Sigmoid colon (tissue), 7 donors: ENCODE measurements around the gene NCKAP5. TPM values are rescaled to one million over a fixed set of nuclear protein-coding genes. Genes with fewer than 3 reads are reported as not detected.

Experiments
- DNase-seq: peaks from one replicate; pipeline ENCODE4 v3.0.0-alpha.2; 2019
- H3K27ac ChIP-seq, 4 donors: fragments of 200-600 bp; sonication (generic); one replicate each; pipeline ENCODE4 v1.5.1; 2016 to 2019; ENCODE audit warnings: mild to moderate bottlenecking in 1 of 4
- H3K27me3 ChIP-seq, 3 donors: fragments of 200-600 bp; sonication (generic); one replicate each; pipeline ENCODE4 v1.5.1; 2019; ENCODE audit warnings: mild to moderate bottlenecking in 1 of 3
- H3K36me3 ChIP-seq, 4 donors: fragments of 200-600 bp; sonication (generic); one replicate each; pipeline ENCODE4 v1.5.1; 2016 to 2019
- H3K4me1 ChIP-seq, 4 donors: fragments of 200-600 bp; sonication (generic); one replicate each; pipeline ENCODE4 v1.5.1; 2017 to 2019
- H3K4me3 ChIP-seq, 4 donors: fragments of 200-600 bp; sonication (generic); one replicate each; pipeline ENCODE4 v1.5.1; 2017 to 2019; ENCODE audit warnings: mild to moderate bottlenecking in 2 of 4, moderate library complexity in 1 of 4
- H3K9me3 ChIP-seq, 4 donors: fragments of 200-600 bp in 3 of 4; sonication (generic) in 3 of 4; one replicate each; pipeline versions ENCODE4 v1.5.1 to v1.6.1; 2013 to 2019
- EP300 ChIP-seq, 4 donors: sonication (generic); formaldehyde crosslinking; IDR thresholded peaks; one replicate each; pipeline ENCODE4 v1.6.1; 2017; ENCODE audit warnings: antibody characterized with exemption in 4 of 4
- POLR2A ChIP-seq, 2 donors: fragments of 450-650 bp; IDR thresholded peaks; one replicate each; pipeline ENCODE4 v1.6.1; 2016; ENCODE audit warnings: antibody characterized with exemption in 2 of 2, mild to moderate bottlenecking in 2 of 2, moderate library complexity in 2 of 2
- POLR2AphosphoS5 ChIP-seq, 4 donors: sonication (generic); formaldehyde crosslinking; IDR thresholded peaks; one replicate each; pipeline ENCODE4 v1.6.1; 2017; ENCODE audit warnings: antibody characterized with exemption in 4 of 4
- WGBS, 2 donors: extraction: QIAGEN DNeasy Blood & Tissue Kit; methylation state at CpG; one replicate each; pipeline ENCODE4 v1.1.7; 2013; 5-methylcytosine and 5-hydroxymethylcytosine counted together
- intact Hi-C: fragments of 100-400 bp; cut with DNase I; formaldehyde crosslinking; loops from one replicate; pipeline ENCODE4 v1.15.1; 2023
- polyA plus RNA-seq, 3 donors: library from polyadenylated mRNA; stranded (reverse); fragments of 200-250 nt; gene quantifications; one replicate each; pipeline ENCODE4 v1.2.3, GENCODE V29; 2013
- total RNA-seq, 4 donors: library from RNA; depleted of rRNA; stranded (reverse); fragments of >200 nt; gene quantifications; one replicate each; pipeline ENCODE4 v1.1.0, GENCODE V29; 2016
- TF ChIP-seq, protein P1 (sequence below), 4 experiments: fragments of 450-650 bp in 3 of 4; fragments of 200-600 bp in 1 of 4; IDR thresholded peaks; one replicate each; pipeline ENCODE4 v1.5.1; 2016 to 2019; ENCODE audit warnings: antibody characterized with exemption in 4 of 4, mild to moderate bottlenecking in 3 of 4, moderate library complexity in 2 of 4
- donor health status: healthy with polysubstance abuse.
- donor health status: Bipolar disorder and iron deficiency.
- donor health status: healthy.

NCKAP5 gene
- total and polyA plus RNA-seq, 7 donors, result under 0.01 to 3.7 (median 0.60) TPM

DNA sequence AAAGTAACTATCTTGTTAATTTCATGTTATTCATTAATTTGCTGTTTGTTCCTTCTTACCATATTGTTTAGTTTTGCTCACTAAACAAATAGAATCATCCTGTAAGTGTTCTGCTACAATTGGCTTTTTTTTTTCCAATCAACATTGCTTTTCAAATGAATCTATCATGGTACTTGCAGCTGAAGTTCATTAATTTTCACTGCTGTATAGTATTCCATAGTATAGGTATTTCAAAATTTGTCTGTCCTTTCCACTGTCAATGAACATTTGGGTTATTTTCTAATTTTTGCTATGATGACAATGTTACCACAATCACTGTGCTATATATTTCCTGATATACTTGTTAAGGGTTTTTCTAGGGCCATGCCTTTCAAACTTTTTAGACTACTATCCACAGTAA, 809.3 kb downstream of the NCKAP5 start:
- H3K27me3 ChIP-seq, result no peaks in the 10 kb centered on the region
- H3K9me3 ChIP-seq, result no peaks in the 10 kb centered on the region
- no peak overlapping the region for H3K4me3 ChIP-seq
- H3K36me3 ChIP-seq, result no peaks in the 10 kb centered on the region
- no peak for DNase-seq
- no peaks in the 10 kb centered on the region for H3K4me1 ChIP-seq
- no peak for TF ChIP-seq POLR2AphosphoS5 (IDR thresholded peaks at IDR 0.05)
- TF ChIP-seq EP300 (IDR thresholded peaks at IDR 0.05), result no peak
- TF ChIP-seq, protein P1, sequence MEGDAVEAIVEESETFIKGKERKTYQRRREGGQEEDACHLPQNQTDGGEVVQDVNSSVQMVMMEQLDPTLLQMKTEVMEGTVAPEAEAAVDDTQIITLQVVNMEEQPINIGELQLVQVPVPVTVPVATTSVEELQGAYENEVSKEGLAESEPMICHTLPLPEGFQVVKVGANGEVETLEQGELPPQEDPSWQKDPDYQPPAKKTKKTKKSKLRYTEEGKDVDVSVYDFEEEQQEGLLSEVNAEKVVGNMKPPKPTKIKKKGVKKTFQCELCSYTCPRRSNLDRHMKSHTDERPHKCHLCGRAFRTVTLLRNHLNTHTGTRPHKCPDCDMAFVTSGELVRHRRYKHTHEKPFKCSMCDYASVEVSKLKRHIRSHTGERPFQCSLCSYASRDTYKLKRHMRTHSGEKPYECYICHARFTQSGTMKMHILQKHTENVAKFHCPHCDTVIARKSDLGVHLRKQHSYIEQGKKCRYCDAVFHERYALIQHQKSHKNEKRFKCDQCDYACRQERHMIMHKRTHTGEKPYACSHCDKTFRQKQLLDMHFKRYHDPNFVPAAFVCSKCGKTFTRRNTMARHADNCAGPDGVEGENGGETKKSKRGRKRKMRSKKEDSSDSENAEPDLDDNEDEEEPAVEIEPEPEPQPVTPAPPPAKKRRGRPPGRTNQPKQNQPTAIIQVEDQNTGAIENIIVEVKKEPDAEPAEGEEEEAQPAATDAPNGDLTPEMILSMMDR (IDR thresholded peaks at IDR 0.05), result no peak
- no peak for TF ChIP-seq POLR2A (IDR thresholded peaks at IDR 0.05)
- intact Hi-C loops, result no loop called here
- H3K27ac ChIP-seq, result no peak overlapping the region

DNA sequence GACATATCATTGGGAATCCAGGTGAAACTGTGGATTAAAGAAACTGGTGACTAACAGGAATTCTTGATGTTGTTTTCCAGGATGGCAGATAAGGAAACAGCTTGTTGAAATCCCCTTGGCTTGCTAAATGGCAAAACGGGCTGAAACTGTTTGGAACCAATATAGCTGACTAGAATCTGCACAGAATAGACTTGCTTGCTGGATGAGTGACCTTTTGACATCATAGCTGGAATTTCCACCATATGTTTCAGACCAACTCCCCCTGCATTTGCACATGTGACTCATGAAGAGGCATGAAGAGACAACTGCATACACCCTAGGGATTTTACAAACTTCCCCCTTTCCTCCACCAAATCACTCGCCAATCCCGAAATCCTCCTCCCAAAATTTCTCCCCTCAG, 810.6 kb downstream of the NCKAP5 start:
- TF ChIP-seq EP300 (IDR thresholded peaks at IDR 0.05) (no peak), POLR2AphosphoS5 (IDR thresholded peaks at IDR 0.05) (no peak), POLR2A (IDR thresholded peaks at IDR 0.05) (no peak)
- TF ChIP-seq, protein P1 (IDR thresholded peaks at IDR 0.05), result no peak
- no peaks in the 10 kb centered on the region for H3K27me3 ChIP-seq
- DNase-seq, result no peak
- no peaks in the 10 kb centered on the region for H3K36me3 ChIP-seq
- intact Hi-C loops, result no loop called here
- H3K27ac ChIP-seq, result no peak overlapping the region
- no peaks in the 10 kb centered on the region for H3K9me3 ChIP-seq
- no peaks in the 10 kb centered on the region for H3K4me1 ChIP-seq
- 73 to 77% methylated on average over 3 of the region's 3 CpGs for WGBS, 2 donors
- no peak overlapping the region for H3K4me3 ChIP-seq

DNA sequence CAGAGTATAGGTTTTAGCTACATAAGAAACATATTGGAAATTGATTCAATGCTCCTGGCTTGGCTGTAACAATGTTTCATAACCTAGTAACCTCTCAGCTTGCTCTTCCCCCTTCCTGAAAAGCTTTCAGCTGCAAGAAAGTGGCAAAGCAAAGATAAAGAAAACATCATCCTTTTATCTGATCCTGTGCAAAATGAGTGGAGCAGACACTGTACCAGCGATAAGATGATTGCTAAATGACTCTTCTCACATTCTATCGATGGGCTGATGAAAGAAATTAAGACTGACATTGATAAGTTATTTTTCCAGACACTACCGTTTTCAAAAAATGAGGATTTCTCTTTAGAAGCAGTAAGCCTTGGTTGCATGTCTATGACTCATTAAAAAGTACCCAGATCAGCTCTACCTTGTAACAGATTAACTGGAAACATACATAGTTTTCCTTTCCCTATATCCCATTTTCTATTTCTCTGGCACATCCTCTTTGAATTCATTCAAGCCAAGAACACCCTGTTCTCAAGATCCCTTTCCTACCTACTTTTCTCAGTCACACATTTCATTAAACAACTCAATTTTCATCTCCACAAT, 811.2 kb downstream of the NCKAP5 start:
- no peak for DNase-seq

DNA sequence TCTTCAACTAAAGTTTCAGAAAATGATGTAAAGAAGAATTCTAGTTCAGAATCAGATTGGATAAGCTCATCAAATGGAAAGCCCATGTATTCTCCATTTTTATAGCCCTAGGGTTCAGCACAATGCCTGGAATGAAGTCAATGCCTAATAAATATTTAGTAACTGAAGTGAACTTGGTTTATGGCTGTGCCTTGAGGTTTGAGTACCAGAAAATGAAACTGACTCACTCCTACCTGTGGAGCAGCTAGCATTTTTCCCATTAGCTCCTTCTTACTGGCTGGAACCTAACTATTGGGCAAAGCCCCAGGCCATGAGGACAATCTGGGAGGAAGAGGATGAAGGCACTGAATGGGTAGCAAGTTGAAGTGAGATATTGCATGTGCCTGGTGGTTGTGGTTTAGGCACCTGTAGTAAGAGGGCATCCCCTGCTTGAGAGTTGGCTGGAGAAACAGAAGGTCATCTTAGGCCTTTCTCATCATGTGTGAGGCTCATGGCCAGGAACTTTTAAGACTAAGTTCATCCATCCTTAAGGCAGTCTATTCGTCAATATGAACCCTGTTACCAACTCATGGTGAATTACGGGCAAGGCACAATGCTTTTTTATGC, 813.3 kb downstream of the NCKAP5 start:
- Histone ChIP-seq H3K4me1 (no peaks in the 10 kb centered on the region), H3K27ac (no peak overlapping the region), H3K27me3 (no peaks in the 10 kb centered on the region), H3K4me3 (no peak overlapping the region), H3K9me3 (no peaks in the 10 kb centered on the region), H3K36me3 (no peaks in the 10 kb centered on the region)
- intact Hi-C loops, result no loop called here
- DNase-seq, result no peak
- no peak for TF ChIP-seq EP300 (IDR thresholded peaks at IDR 0.05)
- TF ChIP-seq, protein P1 (IDR thresholded peaks at IDR 0.05), result no peak
- TF ChIP-seq POLR2A (IDR thresholded peaks at IDR 0.05), result no peak
- TF ChIP-seq POLR2AphosphoS5 (IDR thresholded peaks at IDR 0.05), result no peak
- WGBS, 2 donors, result 93 to 94% methylated on average over 2 of the region's 2 CpGs

More for the DNA sequence above, 811.2 kb downstream of the NCKAP5 start:
- intact Hi-C loops, result no loop called here
- Histone ChIP-seq H3K9me3 (no peaks in the 10 kb centered on the region), H3K27me3 (no peaks in the 10 kb centered on the region), H3K4me3 (no peak overlapping the region), H3K4me1 (no peaks in the 10 kb centered on the region), H3K36me3 (no peaks in the 10 kb centered on the region), H3K27ac (no peak overlapping the region)
- 81 to 84% methylated on average over 3 of the region's 3 CpGs for WGBS, 2 donors
- TF ChIP-seq, protein P1 (IDR thresholded peaks at IDR 0.05), result no peak
- TF ChIP-seq EP300 (IDR thresholded peaks at IDR 0.05) (no peak), POLR2A (IDR thresholded peaks at IDR 0.05) (no peak), POLR2AphosphoS5 (IDR thresholded peaks at IDR 0.05) (no peak)

DNA sequence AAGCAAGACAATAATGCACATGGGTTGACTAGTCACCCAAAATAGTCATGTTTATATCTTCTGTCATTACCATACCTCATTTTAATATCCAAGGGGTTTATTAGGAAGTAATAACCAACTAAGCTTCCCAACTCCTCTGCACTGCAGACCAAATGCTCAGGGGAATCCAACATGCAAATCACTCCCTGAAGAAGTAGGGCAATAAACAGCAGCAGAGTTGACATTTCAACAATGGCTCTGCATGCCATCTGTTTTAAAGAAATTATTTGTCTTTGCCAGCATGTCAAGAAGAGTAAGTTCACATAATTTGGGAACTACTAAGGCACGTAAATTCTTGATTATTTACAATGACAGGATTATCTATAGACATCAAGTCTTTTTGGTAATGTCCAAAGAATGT, 813.9 kb downstream of the NCKAP5 start:
- H3K9me3 ChIP-seq, result no peaks in the 10 kb centered on the region
- H3K4me3 ChIP-seq, result no peak overlapping the region
- H3K4me1 ChIP-seq, result no peaks in the 10 kb centered on the region
- intact Hi-C loops, result no loop called here
- H3K36me3 ChIP-seq, result no peaks in the 10 kb centered on the region
- no peak for DNase-seq
- H3K27me3 ChIP-seq, result no peaks in the 10 kb centered on the region
- H3K27ac ChIP-seq, result no peak overlapping the region
- WGBS, 2 donors, result 44 to 45% methylated on average over 1 of the region's 1 CpG
- TF ChIP-seq POLR2AphosphoS5 (IDR thresholded peaks at IDR 0.05) (no peak), POLR2A (IDR thresholded peaks at IDR 0.05) (no peak), EP300 (IDR thresholded peaks at IDR 0.05) (no peak)
- TF ChIP-seq, protein P1 (IDR thresholded peaks at IDR 0.05), result no peak
